Endodermal cell (in vitro differentiated cells): ENCODE measurements around the gene TULP1. TPM values are rescaled to one million over a fixed set of nuclear protein-coding genes. Genes with fewer than 3 reads are reported as not detected.

Experiments used
- DNase-seq: peaks from one replicate; pipeline ENCODE4 v3.0.0-alpha.2; 2017
- H3K27ac ChIP-seq: 2 replicates; pipeline ENCODE4 v1.5.1; 2013; ENCODE audit warnings: mild to moderate bottlenecking, low read depth, low read length, moderate library complexity
- H3K27me3 ChIP-seq: 2 replicates; pipeline ENCODE4 v1.6.1; 2013; ENCODE audit warnings: mild to moderate bottlenecking, low read length, moderate library complexity; ENCODE audit not compliant: insufficient read depth, control insufficient read depth, poor library complexity, severe bottlenecking
- H3K36me3 ChIP-seq: 2 replicates; pipeline ENCODE4 v1.7.0; 2013; ENCODE audit warnings: mild to moderate bottlenecking, low read length, moderate library complexity; ENCODE audit not compliant: control insufficient read depth, insufficient read depth
- H3K4me1 ChIP-seq: one replicate; pipeline ENCODE4 v1.7.0; 2013; ENCODE audit warnings: low read length; ENCODE audit not compliant: control insufficient read depth, insufficient read depth
- H3K4me3 ChIP-seq: 2 replicates; pipeline ENCODE4 v1.5.1; 2013; ENCODE audit warnings: mild to moderate bottlenecking, low read length, moderate library complexity
- H3K9ac ChIP-seq: 2 replicates; pipeline ENCODE4 v1.6.1; 2013; ENCODE audit warnings: mild to moderate bottlenecking, low read length, moderate library complexity; ENCODE audit not compliant: poor library complexity, severe bottlenecking; ENCODE audit errors: extremely low read depth
- H3K9me3 ChIP-seq: 2 replicates; pipeline ENCODE4 v1.6.1; 2013; ENCODE audit warnings: mild to moderate bottlenecking, low read length, moderate library complexity; ENCODE audit not compliant: control insufficient read depth
- H3K27ac Mint-ChIP-seq: 2 replicates; pipeline ENCODE4 v1.8.0; 2020; ENCODE audit warnings: mixed read lengths
- H3K27me3 Mint-ChIP-seq: 2 replicates; pipeline ENCODE4 v1.8.0; 2021; ENCODE audit warnings: mild to moderate bottlenecking, mixed read lengths; ENCODE audit not compliant: insufficient read depth
- H3K36me3 Mint-ChIP-seq: 2 replicates; pipeline ENCODE4 v1.8.0; 2020; ENCODE audit warnings: low read depth, mixed read lengths
- H3K4me1 Mint-ChIP-seq: 2 replicates; pipeline ENCODE4 v1.8.0; 2020; ENCODE audit warnings: mixed read lengths
- H3K4me3 Mint-ChIP-seq: 2 replicates; pipeline ENCODE4 v1.8.0; 2020; ENCODE audit warnings: mild to moderate bottlenecking, moderate library complexity, mixed read lengths
- H3K9me3 Mint-ChIP-seq: 2 replicates; pipeline ENCODE4 v1.8.0; 2020; ENCODE audit warnings: mild to moderate bottlenecking, mixed read lengths
- CTCF ChIP-seq: fragments of 200-600 bp; sonication (generic); conservative IDR thresholded peaks from 2 replicates; pipeline ENCODE4 v1.5.0; 2021; ENCODE audit warnings: antibody characterized with exemption, mild to moderate bottlenecking
- WGBS, 2 experiments: methylation state at CpG; one replicate each; pipeline versions ENCODE4 v1.1.5 to v1.1.7; 2013; ENCODE audit warnings: missing lambda C conversion rate in 2 of 2, mixed read lengths in 1 of 2; ENCODE audit not compliant: insufficient coverage in 1 of 2, insufficient read length in 1 of 2; 5-methylcytosine and 5-hydroxymethylcytosine counted together
- total RNA-seq, 2 donors: library from RNA; stranded (reverse); fragmentation: NEBNext Ultra II Directional in 1 of 2; extraction: Animal tissue kit (Norgen Biotek cat#: 25700) in 1 of 2; gene quantifications; 2 replicates in 1 of 2; 3 replicates in 1 of 2; pipeline ENCODE4 v1.2.1, GENCODE V29; 2021

Gene TULP1
- total RNA-seq, 2 donors from 2014 or later, result 0.29 to 4.0 TPM

- Mint-ChIP-seq H3K4me1 (peaks cover 50% of the 10 kb centered on the region), H3K9me3 (no peaks in the 10 kb centered on the region), H3K27me3 (peaks cover 15% of the 10 kb centered on the region), H3K27ac (peak overlapping the region; percentile 90), H3K4me3 (peak overlapping the region; percentile 73), H3K36me3 (no peaks in the 10 kb centered on the region)
- H3K9me3 ChIP-seq, result no peaks in the 10 kb centered on the region
- H3K36me3 ChIP-seq, result no peaks in the 10 kb centered on the region
- H3K4me1 ChIP-seq, result peaks cover 25% of the 10 kb centered on the region
- TF ChIP-seq CTCF, result no peak
- peak overlapping the region; percentile 52 for H3K27ac ChIP-seq
- peak overlapping the region; percentile 81 for H3K4me3 ChIP-seq
- WGBS, 2 experiments, result 1% methylated on average over 15 to 61 of the region's 63 CpGs
- peak overlapping the region; percentile 53 for H3K9ac ChIP-seq
- H3K27me3 ChIP-seq, result no peaks in the 10 kb centered on the region
- peak; percentile 82 for DNase-seq
Observed at GRCh38 chr6:35496036-35496840, 16.5 kb downstream of the TULP1 start.

GRCh38 chr6:35495258-35496035 is 17.2 kb downstream of the TULP1 start:
- Histone ChIP-seq H3K4me1 (peaks cover 29% of the 10 kb centered on the region), H3K27me3 (no peaks in the 10 kb centered on the region), H3K27ac (peak overlapping the region; percentile 24), H3K9me3 (no peaks in the 10 kb centered on the region), H3K36me3 (no peaks in the 10 kb centered on the region), H3K9ac (peak overlapping the region; percentile 53), H3K4me3 (peak overlapping the region; percentile 81)
- H3K4me1 Mint-ChIP-seq, result peaks cover 51% of the 10 kb centered on the region
- H3K4me3 Mint-ChIP-seq, result peak overlapping the region; percentile 73
- no peak for TF ChIP-seq CTCF
- 64 to 67% methylated on average over 3 to 9 of the region's 9 CpGs for WGBS, 2 experiments
- no peak overlapping the region for H3K27ac Mint-ChIP-seq
- peaks cover 15% of the 10 kb centered on the region for H3K27me3 Mint-ChIP-seq
- H3K36me3 Mint-ChIP-seq, result no peaks in the 10 kb centered on the region
- no peaks in the 10 kb centered on the region for H3K9me3 Mint-ChIP-seq
- no peak for DNase-seq

- WGBS, 2 experiments, result 39 to 40% methylated on average over 2 to 3 of the region's 4 CpGs
- no peaks in the 10 kb centered on the region for H3K36me3 ChIP-seq
- no peaks in the 10 kb centered on the region for H3K9me3 ChIP-seq
- H3K27me3 ChIP-seq, result no peaks in the 10 kb centered on the region
- Mint-ChIP-seq H3K27me3 (peaks cover 9% of the 10 kb centered on the region), H3K4me3 (no peak overlapping the region), H3K27ac (no peak overlapping the region), H3K9me3 (no peaks in the 10 kb centered on the region), H3K4me1 (peaks cover 53% of the 10 kb centered on the region), H3K36me3 (no peaks in the 10 kb centered on the region)
- H3K27ac ChIP-seq, result peak overlapping the region; percentile 24
- DNase-seq, result no peak
- peaks cover 31% of the 10 kb centered on the region for H3K4me1 ChIP-seq
- no peak for TF ChIP-seq CTCF
- H3K9ac ChIP-seq, result no peak overlapping the region
- H3K4me3 ChIP-seq, result no peak overlapping the region
Observed at GRCh38 chr6:35494161-35494563, 18.5 kb downstream of the TULP1 start.
